Subcutaneous abdominal adipose tissue (tissue), 5 donors: ENCODE measurements around the gene PPP1R27.
A peak's percentile ranks its signal among the peaks of the same experiment; 100 is the strongest.

Source experiments
- H3K27ac ChIP-seq: one replicate; pipeline ENCODE4 v1.7.0; 2013; ENCODE audit warnings: low read depth, mild to moderate bottlenecking, inconsistent platforms, low read length, moderate library complexity
- H3K27me3 ChIP-seq, 5 donors: one replicate each; pipeline ENCODE4 v1.7.0; 2013; ENCODE audit warnings: low read length in 5 of 5, inconsistent platforms in 1 of 5; ENCODE audit not compliant: control insufficient read depth in 5 of 5, insufficient read depth in 4 of 5
- H3K36me3 ChIP-seq, 5 donors: one replicate each; pipeline ENCODE4 v1.7.0; 2013; ENCODE audit warnings: low read length in 5 of 5; ENCODE audit not compliant: control insufficient read depth in 5 of 5, insufficient read depth in 5 of 5
- H3K4me1 ChIP-seq, 5 donors: one replicate each; pipeline ENCODE4 v1.7.0; 2013; ENCODE audit warnings: low read length in 5 of 5, mild to moderate bottlenecking in 3 of 5, moderate library complexity in 1 of 5; ENCODE audit not compliant: control insufficient read depth in 5 of 5, insufficient read depth in 5 of 5
- H3K4me3 ChIP-seq, 5 donors: one replicate each; pipeline ENCODE4 v1.7.0; 2013; ENCODE audit warnings: low read length in 5 of 5, low read depth in 1 of 5
- H3K9ac ChIP-seq, 5 donors: one replicate each; pipeline ENCODE4 v1.7.0; 2013; ENCODE audit warnings: low read length in 5 of 5, mild to moderate bottlenecking in 4 of 5, moderate library complexity in 3 of 5
- H3K9me3 ChIP-seq, 5 donors: one replicate each; pipeline ENCODE4 v1.7.0; 2013; ENCODE audit warnings: low read length in 5 of 5; ENCODE audit not compliant: control insufficient read depth in 5 of 5
- donor health status: healthy.
- donor health status: healthy.
- donor health status: healthy.
- donor health status: healthy.
- donor health status: healthy.

The PPP1R27 gene

GRCh38 chr17:81805707-81806460, 29.0 kb downstream of the PPP1R27 start:
- Histone ChIP-seq H3K9ac (no peak overlapping the region), H3K36me3 (no peaks in the 10 kb centered on the region), H3K27ac (no peak overlapping the region), H3K9me3 (no peaks in the 10 kb centered on the region), H3K4me3 (no peak overlapping the region), H3K27me3 (peaks cover 50 to 87% (median 77%) of the 10 kb centered on the region in 5 donors), H3K4me1 (peaks cover 0 to 5% (median 0%) of the 10 kb centered on the region in 5 donors)

DNA sequence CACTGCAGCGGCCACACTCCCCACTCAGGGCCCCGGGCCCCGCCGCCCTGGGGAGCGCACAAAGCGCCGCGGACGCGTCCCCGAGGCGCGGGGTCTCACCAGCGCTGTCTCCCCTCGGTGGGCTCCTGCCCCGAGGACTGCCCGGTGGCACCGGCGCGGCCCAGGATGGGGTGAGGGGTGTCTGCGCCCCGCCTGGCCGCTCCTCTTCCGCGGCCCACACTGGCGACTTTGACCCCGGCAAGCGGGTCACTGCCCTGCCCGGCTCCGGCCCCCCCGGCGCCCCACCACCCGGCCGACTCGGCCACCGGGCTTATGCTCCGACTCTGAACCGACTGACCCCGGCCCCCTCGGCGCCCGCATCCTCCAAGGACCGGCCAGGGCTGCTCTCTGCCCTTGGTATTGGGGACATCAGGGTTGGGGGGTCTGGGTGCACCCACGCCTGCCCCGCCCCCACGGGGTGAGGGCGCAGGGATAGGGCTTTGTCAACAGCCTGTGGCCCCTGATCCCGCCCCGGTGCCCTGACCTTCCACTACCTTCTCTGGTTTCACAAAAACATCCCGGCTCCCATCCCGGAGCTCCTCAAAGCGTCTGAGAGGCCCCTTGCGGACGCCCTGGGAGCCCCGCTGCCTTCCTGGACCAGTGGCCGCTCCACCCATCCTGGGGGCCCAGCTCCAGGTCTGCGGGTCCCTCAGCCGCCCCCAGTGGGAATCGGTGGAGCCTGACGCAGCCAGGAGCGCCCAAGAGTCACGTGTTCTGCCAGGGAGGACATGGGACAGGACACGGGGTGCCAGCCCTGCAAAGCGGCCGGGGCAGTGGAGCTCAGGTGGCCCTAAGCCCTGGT, 30.1 kb downstream of the PPP1R27 start:
- Histone ChIP-seq H3K4me1 (peaks cover 0 to 5% (median 0%) of the 10 kb centered on the region in 5 donors), H3K36me3 (no peaks in the 10 kb centered on the region), H3K9me3 (no peaks in the 10 kb centered on the region), H3K9ac (no peak overlapping the region), H3K27ac (no peak overlapping the region), H3K27me3 (peaks cover 43 to 81% (median 70%) of the 10 kb centered on the region in 5 donors), H3K4me3 (no peak overlapping the region)

- Histone ChIP-seq H3K27me3 (peaks cover 43 to 73% (median 63%) of the 10 kb centered on the region in 5 donors), H3K4me1 (peaks cover 0 to 5% (median 0%) of the 10 kb centered on the region in 5 donors), H3K36me3 (no peaks in the 10 kb centered on the region), H3K4me3 (no peak within 1 kb of the TSS), H3K9ac (no peak within 1 kb of the TSS), H3K9me3 (no peaks in the 10 kb centered on the region), H3K27ac (no peak within 1 kb of the TSS)
Measured at GRCh38 chr17:81803728-81804558, 30.9 kb downstream of the PPP1R27 start, which contains the start of gene GCGR. Gene GCGR (plus strand): TSS chr17:81804150. CDS start chr17:81809019, 4,869 bp downstream.

- Histone ChIP-seq H3K27me3 (peaks cover 40 to 67% (median 58%) of the 10 kb centered on the region in 5 donors), H3K36me3 (no peaks in the 10 kb centered on the region), H3K9me3 (no peaks in the 10 kb centered on the region), H3K4me1 (peaks cover 0 to 5% (median 0%) of the 10 kb centered on the region in 5 donors), H3K4me3 (no peak overlapping the region), H3K9ac (no peak overlapping the region), H3K27ac (no peak overlapping the region)
Measured at GRCh38 chr17:81802856-81803643, 31.8 kb downstream of the PPP1R27 start.

GRCh38 chr17:81802048-81802758, 32.6 kb downstream of the PPP1R27 start:
- H3K9ac ChIP-seq, result peak overlapping the region in 1 of 5 donors; percentile 28
- no peak overlapping the region for H3K4me3 ChIP-seq
- no peak overlapping the region for H3K27ac ChIP-seq
- peaks cover 0 to 5% (median 0%) of the 10 kb centered on the region in 5 donors for H3K4me1 ChIP-seq
- peaks cover 38 to 59% (median 51%) of the 10 kb centered on the region in 5 donors for H3K27me3 ChIP-seq
- H3K9me3 ChIP-seq, result no peaks in the 10 kb centered on the region
- H3K36me3 ChIP-seq, result no peaks in the 10 kb centered on the region

GRCh38 chr17:81801327-81801726, 33.5 kb downstream of the PPP1R27 start:
- Histone ChIP-seq H3K27me3 (peaks cover 36 to 50% (median 44%) of the 10 kb centered on the region in 5 donors), H3K27ac (no peak overlapping the region), H3K36me3 (no peaks in the 10 kb centered on the region), H3K4me1 (peaks cover 0 to 5% (median 0%) of the 10 kb centered on the region in 5 donors), H3K9me3 (no peaks in the 10 kb centered on the region), H3K4me3 (no peak overlapping the region), H3K9ac (no peak overlapping the region)

DNA sequence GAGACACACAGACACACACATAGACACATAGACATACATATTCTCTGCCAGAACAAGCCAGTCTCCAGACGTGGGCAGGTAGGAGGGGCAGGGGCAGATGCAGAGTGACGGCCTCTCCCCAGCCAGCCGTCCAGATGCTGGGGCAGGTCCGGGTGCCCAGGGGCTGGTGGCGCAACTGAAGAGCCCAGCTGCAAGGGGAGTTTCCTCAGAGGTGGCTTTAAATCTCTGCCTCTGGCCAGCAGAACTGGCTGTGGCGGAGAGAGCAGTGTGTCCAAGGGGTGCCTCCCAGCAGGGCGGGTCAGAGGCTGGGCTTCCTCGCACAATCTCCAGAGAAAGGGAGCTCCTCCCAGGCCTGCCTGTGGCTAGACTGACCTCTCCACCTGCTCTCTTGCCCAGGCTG, 40.3 kb downstream of the PPP1R27 start:
- Histone ChIP-seq H3K27me3 (peaks cover 3 to 17% (median 9%) of the 10 kb centered on the region in 5 donors), H3K36me3 (no peaks in the 10 kb centered on the region), H3K9me3 (no peaks in the 10 kb centered on the region), H3K4me3 (no peak overlapping the region), H3K9ac (no peak overlapping the region), H3K27ac (no peak overlapping the region), H3K4me1 (peaks cover 0 to 10% (median 7%) of the 10 kb centered on the region in 5 donors)

GRCh38 chr17:81794074-81794476, 40.8 kb downstream of the PPP1R27 start:
- Histone ChIP-seq H3K36me3 (no peaks in the 10 kb centered on the region), H3K4me1 (peaks cover 0 to 10% (median 7%) of the 10 kb centered on the region in 5 donors), H3K27ac (no peak overlapping the region), H3K9ac (no peak overlapping the region), H3K27me3 (peaks cover 3 to 17% (median 9%) of the 10 kb centered on the region in 5 donors), H3K9me3 (no peaks in the 10 kb centered on the region), H3K4me3 (no peak overlapping the region)
